Activated CD4-positive, alpha-beta T cell treated with anti-CD3 and anti-CD28 coated beads, Interleukin-2, amount 50 U/mL, for 24 hours (primary cell): ENCODE measurements around the gene PGD.
A peak's percentile ranks its signal among the peaks of the same experiment; 100 is the strongest.
"Not testable (repeated sequence)": the region's sequence is repeated elsewhere in the genome, so short reads cannot be mapped to it uniquely, and the experiment has no call there.

Experiments used
- DNase-seq, 2 donors: peaks; one replicate each; pipeline ENCODE4 v3.0.0-alpha.2; 2020; ENCODE audit warnings: low read depth in 1 of 2, low spot score in 1 of 2

The PGD gene

GRCh38 chr1:10398734-10399443 lies at the start of gene PGD:
Gene PGD (plus strand): TSS chr1:10399064. CDS start chr1:10399118, 54 bp downstream.
- peak; percentile 94 to 97 for DNase-seq

DNA sequence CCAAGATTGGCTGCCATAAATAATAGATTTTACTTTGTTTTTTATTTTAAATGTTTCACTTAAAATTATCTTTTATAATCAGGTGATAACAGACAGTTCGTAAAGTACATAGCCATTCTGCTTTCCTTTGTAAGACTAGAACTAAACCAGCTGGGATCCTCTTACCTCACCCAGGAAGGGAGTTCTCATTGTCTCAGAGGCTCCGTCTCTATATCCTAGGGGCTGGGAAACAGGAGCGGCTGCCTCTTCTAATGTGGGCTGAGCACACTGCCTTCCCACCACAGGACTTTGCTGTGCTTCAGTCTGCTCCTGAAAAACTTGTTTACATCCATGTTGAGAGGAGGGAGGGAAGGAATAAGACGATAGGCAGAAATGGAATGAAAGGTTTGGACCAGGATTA lies 45.6 kb upstream of the PGD start:
- DNase-seq, result no peak

- DNase-seq, result no peak
Measured at GRCh38 chr1:10353693-10354092, 45.2 kb upstream of the PGD start.

- DNase-seq, result no peak
Measured at GRCh38 chr1:10360045-10360444, 38.8 kb upstream of the PGD start.

DNA sequence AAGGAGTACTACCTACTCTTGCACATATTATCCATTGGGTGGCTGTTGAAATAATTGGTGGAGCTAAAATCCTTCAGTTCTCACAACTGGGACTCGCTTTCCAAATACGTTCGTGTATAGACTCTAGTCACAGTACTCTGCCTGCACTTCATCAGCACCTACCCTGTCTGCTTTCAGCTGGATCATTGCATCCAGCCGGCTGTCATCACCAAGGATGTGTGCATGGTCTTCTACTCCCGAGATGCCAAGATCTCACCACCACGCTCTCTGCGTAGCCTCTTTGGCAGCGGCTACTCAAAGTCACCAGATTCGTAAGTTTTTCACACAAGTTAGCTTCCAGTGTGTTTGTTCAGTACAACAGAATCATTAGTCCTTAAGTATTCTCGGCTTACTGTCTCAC lies 37.3 kb upstream of the PGD start:
- DNase-seq, result no peak

DNA sequence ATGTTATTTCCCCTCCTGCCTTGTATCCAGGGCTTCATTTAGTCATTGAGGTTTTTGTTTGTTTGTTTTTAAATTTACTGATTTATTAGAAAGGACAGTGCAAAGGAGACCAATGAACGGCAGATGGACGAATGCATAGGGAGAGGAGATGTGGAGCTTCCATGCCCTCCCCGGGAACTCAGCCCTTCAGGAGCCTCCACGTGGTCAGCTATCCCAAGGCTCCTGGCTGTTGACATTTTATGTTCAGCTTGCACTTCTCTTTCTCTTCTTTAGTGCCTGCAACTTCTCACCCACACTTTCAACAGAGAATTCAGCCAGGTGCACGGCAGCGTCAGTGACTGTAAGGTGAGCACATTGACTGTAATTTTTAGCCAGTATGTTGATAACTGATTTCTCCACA lies 30.7 kb upstream of the PGD start:
- no peak for DNase-seq

DNA sequence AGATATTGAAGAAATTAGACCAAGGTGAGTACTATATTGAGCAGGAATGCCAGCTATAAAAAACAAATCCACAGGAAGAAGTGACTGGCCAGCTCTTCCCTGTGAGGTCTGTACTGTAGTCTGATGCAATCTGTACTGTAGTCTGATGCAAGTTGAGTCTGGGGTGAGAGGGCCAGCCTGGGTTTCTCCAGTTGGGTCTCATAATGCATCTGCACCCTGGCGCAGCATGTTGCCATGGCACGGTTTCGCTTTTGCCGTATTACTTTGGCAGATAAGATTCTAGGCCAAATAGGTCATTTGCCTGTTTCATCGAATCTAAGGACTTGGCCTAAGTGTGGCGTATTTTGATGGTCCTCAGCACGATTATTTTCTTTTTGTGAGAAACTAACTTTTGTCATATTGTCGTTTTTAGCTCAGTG lies 24.4 kb upstream of the PGD start:
- no peak for DNase-seq

GRCh38 chr1:10377365-10378029 lies 21.4 kb upstream of the PGD start:
- not testable (repeated sequence) for DNase-seq

- DNase-seq, result no peak
Measured at GRCh38 chr1:10378081-10378841, 20.6 kb upstream of the PGD start.

DNA sequence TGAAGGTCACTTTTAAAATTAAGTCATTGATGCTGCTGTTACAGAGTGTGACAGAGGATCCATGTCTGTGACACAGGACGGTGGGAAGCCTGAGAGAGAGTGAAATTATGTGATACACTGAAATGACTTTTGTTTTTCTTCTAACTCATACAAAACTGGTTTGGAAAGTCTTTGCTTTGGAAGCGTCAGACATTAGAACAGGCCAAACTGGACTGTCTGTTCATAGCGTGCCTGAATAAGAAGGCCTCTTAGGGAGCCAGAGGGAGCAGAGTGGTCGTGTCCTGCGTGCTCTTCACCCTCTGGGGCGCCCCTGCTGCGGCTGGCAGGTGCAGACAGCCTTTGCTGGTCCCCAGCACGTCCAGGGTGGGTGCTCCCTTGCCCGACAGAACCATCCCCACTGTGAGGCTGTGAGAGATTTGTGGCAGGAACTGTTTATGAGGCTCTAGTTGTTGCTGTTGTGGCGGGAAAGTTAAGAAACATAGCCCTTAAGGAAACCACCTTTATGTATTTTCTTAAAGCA lies 19.7 kb upstream of the PGD start:
- no peak for DNase-seq

DNA sequence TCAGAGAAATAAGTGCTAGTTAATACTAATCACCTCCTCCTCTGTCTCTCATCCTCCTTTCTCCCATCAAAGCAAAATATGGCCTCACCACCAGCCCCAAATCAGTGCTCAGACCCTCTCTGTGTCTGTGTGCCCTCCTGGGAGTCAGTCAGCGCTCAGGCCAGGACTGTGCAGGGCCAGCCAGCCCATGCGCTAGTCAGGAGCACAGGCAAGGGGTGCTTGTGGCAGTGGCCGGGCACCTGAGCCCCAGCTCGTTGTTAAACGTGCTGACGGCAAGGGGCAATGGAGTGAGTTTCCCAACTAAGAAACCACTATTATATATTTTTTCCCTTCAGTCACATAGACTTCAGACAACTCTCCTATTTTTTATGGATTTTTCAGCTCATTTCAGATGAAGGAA lies 19.2 kb upstream of the PGD start:
- no peak for DNase-seq

GRCh38 chr1:10380594-10381275 lies 18.1 kb upstream of the PGD start:
- no peak for DNase-seq

DNA sequence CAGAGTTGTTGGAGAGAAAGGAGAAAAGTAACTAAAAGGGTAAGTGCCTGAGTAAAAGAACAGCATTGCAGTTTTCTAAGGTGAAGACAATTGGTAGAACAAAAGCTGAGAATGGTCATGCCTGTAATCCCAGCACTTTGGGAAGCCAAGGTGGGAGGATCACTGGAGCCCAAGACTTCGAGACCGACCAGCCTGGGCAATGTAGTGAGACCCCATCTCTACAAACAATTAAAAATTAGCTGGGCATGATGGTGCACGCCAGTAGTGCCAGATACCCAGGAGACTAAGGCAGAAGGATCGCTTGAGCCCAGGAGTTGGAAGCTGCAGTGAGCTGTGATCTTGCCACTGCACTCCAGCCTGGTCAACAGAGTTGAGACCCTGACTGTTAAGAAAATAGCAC lies 15.2 kb upstream of the PGD start:
- DNase-seq, result no peak

GRCh38 chr1:10384219-10384618 lies 14.6 kb upstream of the PGD start:
- no peak for DNase-seq

- DNase-seq, result no peak
Measured at GRCh38 chr1:10386761-10387676, 11.8 kb upstream of the PGD start.

- DNase-seq, result no peak
Measured at GRCh38 chr1:10387677-10388386, 11.0 kb upstream of the PGD start.

GRCh38 chr1:10388387-10388715 lies 10.5 kb upstream of the PGD start:
- no peak for DNase-seq

- DNase-seq, result no peak
Measured at GRCh38 chr1:10389271-10389973, 9.4 kb upstream of the PGD start.

DNA sequence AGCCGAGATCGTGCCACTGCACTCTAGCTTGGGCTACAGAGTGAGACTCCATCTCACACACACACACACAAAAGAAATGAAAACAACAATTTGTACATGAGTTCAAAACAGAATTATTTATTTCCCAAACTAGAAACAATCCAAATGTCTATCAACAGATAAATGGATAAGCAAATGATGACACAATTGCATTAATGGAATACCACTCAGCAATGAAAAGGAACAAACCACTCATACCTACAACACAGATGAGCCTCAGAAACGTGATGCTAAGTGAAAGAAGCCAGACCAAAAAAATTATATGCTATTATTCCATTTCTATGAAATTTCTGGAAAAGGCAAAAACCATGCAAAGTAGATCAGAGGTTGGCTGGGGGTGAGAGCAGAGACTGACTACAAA lies 2.0 kb upstream of the PGD start:
- no peak for DNase-seq
